H7 (cell line): ENCODE measurements around the gene ADRA2A. TPM values are rescaled to one million over a fixed set of nuclear protein-coding genes. Genes with fewer than 3 reads are reported as not detected.

Source experiments
- DNase-seq: peaks from one replicate; pipeline ENCODE4 v3.0.0; 2012
- H3K27me3 ChIP-seq: 2 replicates; pipeline ENCODE4 v1.6.0; 2011; ENCODE audit warnings: mild to moderate bottlenecking, low read length; ENCODE audit not compliant: control insufficient read depth, insufficient read depth
- H3K36me3 ChIP-seq: replicated peaks from 2 replicates; pipeline ENCODE4 v1.5.1; 2011; ENCODE audit warnings: low read length; ENCODE audit not compliant: control insufficient read depth, insufficient read depth
- H3K4me3 ChIP-seq: 2 replicates; pipeline ENCODE4 v1.5.1; 2011; ENCODE audit warnings: low read depth, mild to moderate bottlenecking, control low read depth, low read length, moderate library complexity; ENCODE audit not compliant: insufficient read depth
- total RNA-seq: library from RNA; depleted of rRNA; stranded (reverse); fragments of >200 nt; shearing (Covaris generic); gene quantifications from 2 replicates; pipeline ENCODE4 v1.2.3, GENCODE V29; 2014

The ADRA2A gene
- total RNA-seq, 1 experiment from 2014 or later: 1.9 TPM

- H3K27me3 ChIP-seq: no peaks in the 10 kb centered on the region
- H3K36me3 ChIP-seq: no peaks in the 10 kb centered on the region
- no peak overlapping the region for H3K4me3 ChIP-seq
- no peak for DNase-seq
Measured at GRCh38 chr10:111091833-111092232, 15.0 kb downstream of the ADRA2A start.

GRCh38 chr10:111093741-111094380 is 17.0 kb downstream of the ADRA2A start:
- Histone ChIP-seq H3K27me3 (no peaks in the 10 kb centered on the region), H3K4me3 (no peak overlapping the region), H3K36me3 (no peaks in the 10 kb centered on the region)
- DNase-seq: no peak

GRCh38 chr10:111098679-111099437 is 22.0 kb downstream of the ADRA2A start:
- no peak for DNase-seq

GRCh38 chr10:111100198-111100597 is 23.4 kb downstream of the ADRA2A start:
- no peak for DNase-seq
- no peaks in the 10 kb centered on the region for H3K27me3 ChIP-seq

More at GRCh38 chr10:111098679-111099437, 22.0 kb downstream of the ADRA2A start:
- H3K27me3 ChIP-seq: no peaks in the 10 kb centered on the region
- H3K4me3 ChIP-seq: no peak overlapping the region
- H3K36me3 ChIP-seq: no peaks in the 10 kb centered on the region

GRCh38 chr10:111101796-111102195 is 25.0 kb downstream of the ADRA2A start:
- Histone ChIP-seq H3K4me3 (no peak overlapping the region), H3K36me3 (no peaks in the 10 kb centered on the region), H3K27me3 (no peaks in the 10 kb centered on the region)
- no peak for DNase-seq

More at GRCh38 chr10:111100198-111100597, 23.4 kb downstream of the ADRA2A start:
- Histone ChIP-seq H3K36me3 (no peaks in the 10 kb centered on the region), H3K4me3 (no peak overlapping the region)

DNA sequence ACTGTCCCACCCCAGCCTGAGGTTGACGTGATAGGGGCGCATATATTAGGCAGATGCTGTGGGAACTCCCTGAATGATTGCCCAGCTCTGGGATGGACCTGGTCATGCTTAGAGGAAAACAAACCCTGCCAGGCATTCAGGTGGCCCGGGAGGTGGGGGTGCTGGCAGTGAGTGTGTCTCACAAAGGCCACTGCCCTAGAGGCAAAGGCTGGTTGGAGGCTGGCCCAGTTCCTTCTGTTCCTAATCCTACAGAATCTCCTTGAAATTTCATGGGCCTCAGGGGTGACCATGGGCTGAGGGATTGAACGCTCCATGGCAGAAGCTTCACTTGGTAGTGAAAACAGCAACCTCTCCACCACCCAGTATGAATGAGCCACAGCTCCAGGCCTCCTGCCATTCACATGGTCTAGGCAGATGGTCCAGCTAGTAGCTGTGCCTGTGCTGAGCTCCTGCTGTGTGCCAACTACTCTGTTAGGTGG is 25.6 kb downstream of the ADRA2A start:
- no peaks in the 10 kb centered on the region for H3K27me3 ChIP-seq
- no peak for DNase-seq
- H3K36me3 ChIP-seq: no peaks in the 10 kb centered on the region

GRCh38 chr10:111103196-111103840 is 26.5 kb downstream of the ADRA2A start:
- Histone ChIP-seq H3K36me3 (no peaks in the 10 kb centered on the region), H3K27me3 (no peaks in the 10 kb centered on the region)
- DNase-seq: no peak

More for the DNA sequence above, 25.6 kb downstream of the ADRA2A start:
- no peak overlapping the region for H3K4me3 ChIP-seq

DNA sequence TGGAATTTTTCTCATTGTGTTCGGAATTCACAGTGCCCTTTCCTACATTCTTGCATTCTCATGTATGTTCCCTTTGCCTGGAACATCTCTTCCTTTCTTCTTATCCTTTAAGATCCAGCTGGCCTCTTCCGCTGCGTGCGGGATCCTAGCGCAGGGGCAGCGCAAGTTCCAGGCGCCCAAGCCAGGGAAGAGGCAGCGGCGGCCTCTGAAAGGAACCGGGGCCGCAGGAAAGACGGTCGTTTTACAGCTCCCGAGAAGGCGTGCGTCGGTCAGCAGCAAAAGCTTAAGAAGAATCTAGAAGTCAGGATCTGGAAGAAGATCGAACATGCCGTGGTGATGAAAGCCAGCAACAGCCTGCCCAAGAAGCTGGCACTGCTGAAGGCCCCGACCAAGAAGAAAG is 28.0 kb downstream of the ADRA2A start:
- Histone ChIP-seq H3K27me3 (no peaks in the 10 kb centered on the region), H3K4me3 (no peak overlapping the region), H3K36me3 (no peaks in the 10 kb centered on the region)
- DNase-seq: no peak

More at GRCh38 chr10:111103196-111103840, 26.5 kb downstream of the ADRA2A start:
- no peak overlapping the region for H3K4me3 ChIP-seq

DNA sequence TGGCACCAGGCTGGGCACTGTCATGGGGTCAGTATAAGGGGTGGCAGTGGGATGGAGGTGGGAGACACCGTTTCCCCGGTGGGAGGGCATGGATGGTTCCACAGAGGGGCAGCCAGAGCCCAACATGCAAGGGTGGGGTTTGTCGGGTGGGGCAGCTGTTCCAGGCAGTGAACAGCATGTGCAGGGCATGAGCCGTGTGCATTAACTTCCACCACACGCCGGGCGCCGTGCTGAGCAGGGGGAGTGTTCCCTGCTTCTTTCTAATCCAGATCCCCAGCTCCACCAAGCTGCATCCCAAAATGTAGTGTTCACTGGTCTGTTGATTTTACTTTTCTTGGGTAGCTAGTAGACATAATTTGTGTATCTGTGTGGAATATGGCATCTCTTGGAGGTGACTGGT is 29.3 kb downstream of the ADRA2A start:
- no peaks in the 10 kb centered on the region for H3K27me3 ChIP-seq
- H3K36me3 ChIP-seq: no peaks in the 10 kb centered on the region
- no peak overlapping the region for H3K4me3 ChIP-seq
- DNase-seq: no peak

DNA sequence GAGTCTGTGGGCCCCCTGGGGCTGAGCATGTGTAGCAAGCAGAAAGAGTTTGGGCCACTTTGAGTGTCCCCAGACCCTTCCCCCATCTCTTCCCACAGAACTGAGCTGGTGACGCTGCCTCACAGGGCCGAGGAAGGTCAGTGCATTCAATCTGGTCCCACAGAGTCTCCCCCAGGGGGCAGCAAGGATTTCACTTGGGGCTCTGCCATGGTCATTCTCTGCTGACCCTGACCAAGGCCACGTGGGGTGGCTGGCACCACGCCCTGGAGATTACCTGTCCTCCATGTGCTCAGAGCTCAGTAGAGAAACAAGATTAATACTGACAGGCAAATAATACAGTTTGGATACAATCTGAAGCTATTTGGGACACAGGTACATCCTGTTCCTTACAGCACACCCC is 30.2 kb downstream of the ADRA2A start:
- DNase-seq: peak; percentile 75
- Histone ChIP-seq H3K27me3 (no peaks in the 10 kb centered on the region), H3K4me3 (no peak overlapping the region)

GRCh38 chr10:111107846-111108245 is 31.0 kb downstream of the ADRA2A start:
- Histone ChIP-seq H3K4me3 (no peak overlapping the region), H3K36me3 (no peaks in the 10 kb centered on the region), H3K27me3 (no peaks in the 10 kb centered on the region)
- DNase-seq: no peak

More for the DNA sequence above, 30.2 kb downstream of the ADRA2A start:
- H3K36me3 ChIP-seq: no peaks in the 10 kb centered on the region

DNA sequence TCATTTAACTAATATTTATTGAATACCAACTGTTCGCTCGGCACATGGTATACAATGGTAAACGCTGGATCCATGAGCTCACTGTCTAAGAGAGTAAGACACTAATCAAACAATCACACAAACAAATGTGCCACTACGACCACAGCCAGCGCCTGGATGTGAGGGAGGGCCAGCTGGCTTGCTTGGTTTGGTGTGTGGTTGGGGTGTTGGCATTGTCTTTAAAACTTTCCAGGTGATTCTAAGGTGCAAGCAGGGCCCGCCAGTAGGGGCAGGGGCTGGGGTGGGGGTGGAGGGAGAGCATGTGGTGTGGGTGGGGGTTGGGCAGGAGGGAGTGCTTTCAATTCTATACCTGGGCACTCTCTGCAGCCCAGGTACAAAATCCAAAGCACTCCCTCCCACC is 31.6 kb downstream of the ADRA2A start:
- Histone ChIP-seq H3K4me3 (no peak overlapping the region), H3K27me3 (no peaks in the 10 kb centered on the region), H3K36me3 (no peaks in the 10 kb centered on the region)
- peak; percentile 43 for DNase-seq

GRCh38 chr10:111109501-111110242 is 32.8 kb downstream of the ADRA2A start:
- H3K36me3 ChIP-seq: no peaks in the 10 kb centered on the region
- H3K27me3 ChIP-seq: no peaks in the 10 kb centered on the region; the same call in 1 of the 2 replicates
- no peak overlapping the region for H3K4me3 ChIP-seq
- no peak for DNase-seq

GRCh38 chr10:111110771-111111170 is 33.9 kb downstream of the ADRA2A start:
- H3K4me3 ChIP-seq: no peak overlapping the region
- no peaks in the 10 kb centered on the region; the same call in 1 of the 2 replicates for H3K27me3 ChIP-seq
- no peaks in the 10 kb centered on the region for H3K36me3 ChIP-seq
- no peak for DNase-seq
